GM21360 (cell line): Measurements from ENCODE around the gene OLFM1.

Experiments
- ATAC-seq: cut with Tn5 transposase; IDR thresholded peaks from one replicate; pipeline ENCODE4 v1.9.1; 2021; ENCODE audit warnings: mild to moderate bottlenecking, moderate library complexity; ENCODE audit not compliant: unreplicated experiment

The OLFM1 gene

GRCh38 chr9:135087489-135087792 is at the start of gene OLFM1:
Gene OLFM1, plus strand, starts transcription at chr9:135087668. Its CDS starts 322 bp downstream, at chr9:135087990.
- no peak for ATAC-seq

- no peak for ATAC-seq
These were observed 49.1 kb upstream of the OLFM1 start for GRCh38 chr9:135038331-135038730.

GRCh38 chr9:135038826-135039225 is 48.6 kb upstream of the OLFM1 start:
- no peak for ATAC-seq

- no peak for ATAC-seq
These were observed 48.1 kb upstream of the OLFM1 start for GRCh38 chr9:135039266-135039870.

GRCh38 chr9:135039916-135040645 is 47.4 kb upstream of the OLFM1 start:
- ATAC-seq, result no peak

GRCh38 chr9:135040892-135041291 is 46.6 kb upstream of the OLFM1 start:
- ATAC-seq, result no peak

- ATAC-seq, result no peak
These were observed 44.1 kb upstream of the OLFM1 start for GRCh38 chr9:135043345-135043744.

GRCh38 chr9:135045264-135045927 is 42.1 kb upstream of the OLFM1 start:
- ATAC-seq, result no peak

GRCh38 chr9:135045928-135046738 is 41.3 kb upstream of the OLFM1 start:
- ATAC-seq, result no peak

GRCh38 chr9:135046739-135047350 is 40.6 kb upstream of the OLFM1 start:
- no peak for ATAC-seq

GRCh38 chr9:135047521-135047920 is 39.9 kb upstream of the OLFM1 start:
- ATAC-seq, result no peak

GRCh38 chr9:135048046-135048757 is 39.3 kb upstream of the OLFM1 start:
- ATAC-seq, result no peak

- no peak for ATAC-seq
These were observed 38.6 kb upstream of the OLFM1 start for GRCh38 chr9:135048758-135049444.

GRCh38 chr9:135049460-135049859 is 38.0 kb upstream of the OLFM1 start:
- ATAC-seq, result no peak

GRCh38 chr9:135050072-135050990 is 37.1 kb upstream of the OLFM1 start:
- ATAC-seq, result no peak

GRCh38 chr9:135051316-135052038 is 36.0 kb upstream of the OLFM1 start:
- no peak for ATAC-seq

- ATAC-seq, result no peak
These were observed 34.3 kb upstream of the OLFM1 start for GRCh38 chr9:135053133-135053532.

GRCh38 chr9:135055181-135055580 is 32.3 kb upstream of the OLFM1 start:
- ATAC-seq, result no peak
